ENCODE measurements around the gene FCSK. TPM values are rescaled to one million over a fixed set of nuclear protein-coding genes. Genes with fewer than 3 reads are reported as not detected.

The FCSK gene
- 4.2 to 6.2 TPM (median 5.4 TPM) in 5 replicates for total RNA-seq (2022; extraction: Qiagen RNA extraction; ENCODE audit: low read depth)

GRCh38 chr16:70454222-70455034 is at the start of gene FCSK:
TSS of gene FCSK (plus strand) at chr16:70454595. CDS start at chr16:70463191, 8,596 bp downstream.

GRCh38 chr16:70438969-70439862 is 15.2 kb upstream of the FCSK start, which contains the start of gene ST3GAL2:
TSS of gene ST3GAL2 (minus strand) at chr16:70439100. CDS start at chr16:70398530, 40,570 bp downstream.

GRCh38 chr16:70523076-70523742 is 68.8 kb downstream of the FCSK start, which contains the start of gene COG4:
TSS of gene COG4 (minus strand) at chr16:70523554. CDS start at chr16:70523543, 11 bp downstream.

GRCh38 chr16:70523743-70524398 is 69.5 kb downstream of the FCSK start, which contains the start of gene SF3B3:
TSS of gene SF3B3 (plus strand) at chr16:70523816. CDS start at chr16:70526657, 2,841 bp downstream.

Other genes starting within 250 kb of the FCSK start
- gene EXOSC6, start 202.7 kb upstream of the FCSK start, total RNA-seq (2022; extraction: Qiagen RNA extraction; ENCODE audit: low read depth), result 13.8 to 18.3 TPM (median 16.2 TPM) in 5 replicates
- 93.5 to 107 TPM (median 102 TPM) in 5 replicates for gene AARS1, start 165.1 kb upstream of the FCSK start, total RNA-seq (2022; extraction: Qiagen RNA extraction; ENCODE audit: low read depth)
- gene DDX19B, start 155.4 kb upstream of the FCSK start, total RNA-seq (2022; extraction: Qiagen RNA extraction; ENCODE audit: low read depth), result 29.9 to 37.7 TPM (median 31.5 TPM) in 5 replicates
- 40.3 to 42.8 TPM (median 42.0 TPM) in 5 replicates for gene DDX19A, start 107.7 kb upstream of the FCSK start, total RNA-seq (2022; extraction: Qiagen RNA extraction; ENCODE audit: low read depth)
- 20.3 to 28.4 TPM (median 23.0 TPM) in 5 replicates for gene ST3GAL2, start 15.5 kb upstream of the FCSK start, total RNA-seq (2022; extraction: Qiagen RNA extraction; ENCODE audit: low read depth)
- gene COG4, start 69.0 kb downstream of the FCSK start, total RNA-seq (2022; extraction: Qiagen RNA extraction; ENCODE audit: low read depth), result 25.8 to 36.1 TPM (median 32.5 TPM) in 5 replicates
- 125 to 232 TPM (median 221 TPM) in 5 replicates for gene SF3B3, start 69.2 kb downstream of the FCSK start, total RNA-seq (2022; extraction: Qiagen RNA extraction; ENCODE audit: low read depth)
- gene IL34, start 192.0 kb downstream of the FCSK start, total RNA-seq (2022; extraction: Qiagen RNA extraction; ENCODE audit: low read depth), result 0.38 to 0.93 TPM (median 0.74 TPM) in 5 replicates
- gene MTSS2, start 231.5 kb downstream of the FCSK start, total RNA-seq (2022; extraction: Qiagen RNA extraction; ENCODE audit: low read depth), result 35.8 to 45.3 TPM (median 41.4 TPM) in 5 replicates